Right cardiac atrium (tissue), 5 donors: ENCODE measurements around the gene ZNF74. TPM values are rescaled to one million over a fixed set of nuclear protein-coding genes. Genes with fewer than 3 reads are reported as not detected.
"Not testable (repeated sequence)": the region's sequence is repeated elsewhere in the genome, so short reads cannot be mapped to it uniquely, and the experiment has no call there.

Source experiments
- ATAC-seq, 2 donors: fragments of 200-7000 bp; cut with Tn5 transposase; one replicate each; pipeline versions ENCODE4 v1.8.0 to v1.9.1; 2020; ENCODE audit warnings: moderate library complexity in 2 of 2, mild to moderate bottlenecking in 1 of 2
- DNase-seq, 3 donors: peaks; one replicate each; pipeline ENCODE4 v3.0.0-alpha.2; 2020
- H3K27ac ChIP-seq: one replicate; pipeline ENCODE4 v1.5.1; 2013; ENCODE audit warnings: mild to moderate bottlenecking, low read length, control low read depth, moderate library complexity
- H3K27me3 ChIP-seq: one replicate; pipeline ENCODE4 v1.6.1; 2013; ENCODE audit not compliant: control insufficient read depth, insufficient read depth
- H3K4me1 ChIP-seq: one replicate; pipeline ENCODE4 v1.6.1; 2013; ENCODE audit warnings: low read length; ENCODE audit not compliant: control insufficient read depth, insufficient read depth
- H3K4me3 ChIP-seq: one replicate; pipeline ENCODE4 v1.5.1; 2013; ENCODE audit warnings: low read length, control low read depth
- H3K9me3 ChIP-seq: one replicate; pipeline ENCODE4 v1.6.1; 2013; ENCODE audit warnings: low read length; ENCODE audit not compliant: control insufficient read depth
- WGBS: extraction: QIAGEN DNeasy Blood & Tissue Kit; methylation state at CpG from one replicate; pipeline ENCODE4 v1.1.7; 2013; 5-methylcytosine and 5-hydroxymethylcytosine counted together
- intact Hi-C, 4 donors: fragments of 100-400 bp; cut with DNase I; formaldehyde crosslinking; loops; one replicate each; pipeline versions ENCODE4 v1.11.0 to v1.14.0; 2022 to 2023
- polyA plus RNA-seq: library from polyadenylated mRNA; stranded (reverse); fragments of 200-250 nt; gene quantifications from one replicate; pipeline ENCODE4 v1.2.3, GENCODE V29; 2013
- total RNA-seq, 4 donors: library from RNA; stranded (reverse); fragmentation: NEBNext Ultra II Directional; extraction: Animal tissue kit (Norgen Biotek cat#: 25700); gene quantifications; one replicate each; pipeline ENCODE4 v1.2.1, GENCODE V29; 2021
- donor health status: healthy with polysubstance abuse.
- donor health status: DM: no; HTN: yes; CAD: no.
- donor health status: DM: no; HTN: no; CAD: no.
- donor health status: DM: no; HTN: yes; CAD: no; lungs with severe emphysema.
- donor health status: DM: yes; HTN: yes; CAD: no.

The ZNF74 gene
- total and polyA plus RNA-seq, 5 donors: 3.5 to 6.5 (median 5.7) TPM

- ATAC-seq, H3K4me3 ChIP-seq, intact Hi-C loops, H3K4me1 ChIP-seq, H3K9me3 ChIP-seq, H3K27ac ChIP-seq, H3K27me3 ChIP-seq: not testable (repeated sequence)
- peak in 1 of 3 donors; percentile 48 for DNase-seq
- 94% methylated on average over 145 of the region's 145 CpGs for WGBS
These were observed 32.8 kb upstream of the ZNF74 start for GRCh38 chr22:20360866-20361751.

GRCh38 chr22:20361752-20362229 is 32.2 kb upstream of the ZNF74 start:
- H3K4me3 ChIP-seq, H3K9me3 ChIP-seq, H3K4me1 ChIP-seq, intact Hi-C loops, ATAC-seq, H3K27ac ChIP-seq, H3K27me3 ChIP-seq, DNase-seq: not testable (repeated sequence)
- 94% methylated on average over 54 of the region's 54 CpGs for WGBS

GRCh38 chr22:20362403-20362802 is 31.5 kb upstream of the ZNF74 start:
- H3K4me1 ChIP-seq, H3K27ac ChIP-seq, DNase-seq, H3K27me3 ChIP-seq, H3K4me3 ChIP-seq, intact Hi-C loops, H3K9me3 ChIP-seq, ATAC-seq: not testable (repeated sequence)
- WGBS: 92% methylated on average over 10 of the region's 10 CpGs

- H3K27me3 ChIP-seq, DNase-seq, H3K9me3 ChIP-seq, H3K4me3 ChIP-seq, H3K4me1 ChIP-seq, ATAC-seq, H3K27ac ChIP-seq, intact Hi-C loops: not testable (repeated sequence)
- 64% methylated on average over 11 of the region's 11 CpGs for WGBS
These were observed 29.4 kb upstream of the ZNF74 start for GRCh38 chr22:20364335-20365260.

GRCh38 chr22:20366841-20367240 is 27.1 kb upstream of the ZNF74 start:
- WGBS: 62% methylated on average over 9 of the region's 9 CpGs
- H3K27ac ChIP-seq, H3K9me3 ChIP-seq, H3K27me3 ChIP-seq, H3K4me1 ChIP-seq, DNase-seq, ATAC-seq, H3K4me3 ChIP-seq, intact Hi-C loops: not testable (repeated sequence)

GRCh38 chr22:20368875-20369274 is 25.1 kb upstream of the ZNF74 start:
- intact Hi-C loops, H3K4me3 ChIP-seq, H3K4me1 ChIP-seq, H3K9me3 ChIP-seq, H3K27me3 ChIP-seq, H3K27ac ChIP-seq, ATAC-seq, DNase-seq: not testable (repeated sequence)
- WGBS: 92% methylated on average over 9 of the region's 9 CpGs

GRCh38 chr22:20371687-20372086 is 22.3 kb upstream of the ZNF74 start:
- H3K4me3 ChIP-seq, H3K27me3 ChIP-seq, H3K27ac ChIP-seq, intact Hi-C loops, H3K4me1 ChIP-seq, ATAC-seq, DNase-seq, H3K9me3 ChIP-seq: not testable (repeated sequence)
- WGBS: 80% methylated on average over 1 of the region's 6 CpGs

GRCh38 chr22:20372406-20372854 is 21.5 kb upstream of the ZNF74 start:
- H3K4me3 ChIP-seq, DNase-seq, intact Hi-C loops, H3K9me3 ChIP-seq, H3K4me1 ChIP-seq, ATAC-seq, H3K27ac ChIP-seq, H3K27me3 ChIP-seq: not testable (repeated sequence)
- 40% methylated on average over 8 of the region's 8 CpGs for WGBS

- ATAC-seq, H3K4me3 ChIP-seq, intact Hi-C loops, H3K4me1 ChIP-seq, H3K27me3 ChIP-seq, H3K9me3 ChIP-seq, H3K27ac ChIP-seq, DNase-seq: not testable (repeated sequence)
- 47% methylated on average over 6 of the region's 6 CpGs for WGBS
These were observed 20.7 kb upstream of the ZNF74 start for GRCh38 chr22:20373195-20373706.

- H3K4me3 ChIP-seq, H3K27me3 ChIP-seq, H3K27ac ChIP-seq, intact Hi-C loops, ATAC-seq, H3K9me3 ChIP-seq, H3K4me1 ChIP-seq, DNase-seq: not testable (repeated sequence)
- WGBS: 93% methylated on average over 1 of the region's 2 CpGs
These were observed 19.8 kb upstream of the ZNF74 start for GRCh38 chr22:20374130-20374529.
